ENCODE results near the gene ARID1A. TPM values are rescaled to one million over a fixed set of nuclear protein-coding genes. Genes with fewer than 3 reads are reported as not detected.

The ARID1A gene
- total RNA-seq, 1 experiment from 2014 or later: 120 TPM

GRCh38 chr1:26717017-26717491 lies 21.2 kb downstream of the ARID1A start:
- Histone ChIP-seq H3K36me3 (ENCODE audit: insufficient read depth, low read length, poor library complexity, severe bottlenecking) (peaks cover 4% of the 10 kb centered on the region), H3K4me3 (ENCODE audit: low read depth, low read length, poor library complexity, severe bottlenecking) (no peak overlapping the region), H3K4me1 (ENCODE audit: insufficient read depth, low read length, poor library complexity, severe bottlenecking) (peaks cover 18% of the 10 kb centered on the region), H3K27ac (ENCODE audit: low read depth, low read length, poor library complexity, severe bottlenecking) (peak overlapping the region; percentile 51), H3K9me3 (ENCODE audit: low read depth, low read length, poor library complexity, severe bottlenecking) (no peaks in the 10 kb centered on the region), H3K27me3 (replicated peaks; ENCODE audit: insufficient read depth, low read depth, low read length, poor library complexity) (no peaks in the 10 kb centered on the region)
- ChIA-PET CTCF (no interaction called here), POLR2A (ENCODE audit: low non-redundant PET) (no interaction called here)
- TF ChIP-seq EZH2 (IDR thresholded peaks at IDR 0.05; ENCODE audit: borderline replicate concordance, low read depth, low read length, poor library complexity, severe bottlenecking) (no peak), CTCF (conservative IDR thresholded peaks at IDR 0.05; ENCODE audit: low read depth, low read length) (no peak)
- intact Hi-C loops (cut with micrococcal nuclease; ENCODE audit: unreplicated experiment): no loop called here
- no peak for DNase-seq (ENCODE audit: low spot score)
- BruUV-seq (replicated peaks): no TSS peak

- Histone ChIP-seq H3K4me3 (ENCODE audit: low read depth, low read length, poor library complexity, severe bottlenecking) (no peak overlapping the region), H3K27ac (ENCODE audit: low read depth, low read length, poor library complexity, severe bottlenecking) (no peak overlapping the region), H3K36me3 (ENCODE audit: insufficient read depth, low read length, poor library complexity, severe bottlenecking) (no peaks in the 10 kb centered on the region), H3K4me1 (ENCODE audit: insufficient read depth, low read length, poor library complexity, severe bottlenecking) (peaks cover 36% of the 10 kb centered on the region), H3K9me3 (ENCODE audit: low read depth, low read length, poor library complexity, severe bottlenecking) (no peaks in the 10 kb centered on the region), H3K27me3 (replicated peaks; ENCODE audit: insufficient read depth, low read depth, low read length, poor library complexity) (no peaks in the 10 kb centered on the region)
- intact Hi-C loops (cut with micrococcal nuclease; ENCODE audit: unreplicated experiment): no loop called here
- no peak for DNase-seq (ENCODE audit: low spot score)
- TF ChIP-seq EZH2 (IDR thresholded peaks at IDR 0.05; ENCODE audit: borderline replicate concordance, low read depth, low read length, poor library complexity, severe bottlenecking) (no peak), CTCF (conservative IDR thresholded peaks at IDR 0.05; ENCODE audit: low read depth, low read length) (no peak)
- POLR2A ChIA-PET (ENCODE audit: low non-redundant PET): interaction anchor here (1.1 kb wide), 1 partner anchor 26 kb away, joined by 3 read pairs; no protein-coding TSS in a partner anchor
- CTCF ChIA-PET: no interaction called here
- no TSS peak for BruUV-seq (replicated peaks)
Observed at GRCh38 chr1:26719205-26719604, 23.4 kb downstream of the ARID1A start.

- Histone ChIP-seq H3K27ac (ENCODE audit: low read depth, low read length, poor library complexity, severe bottlenecking) (peak overlapping the region; percentile 70), H3K9me3 (ENCODE audit: low read depth, low read length, poor library complexity, severe bottlenecking) (no peaks in the 10 kb centered on the region), H3K36me3 (ENCODE audit: insufficient read depth, low read length, poor library complexity, severe bottlenecking) (no peaks in the 10 kb centered on the region), H3K27me3 (replicated peaks; ENCODE audit: insufficient read depth, low read depth, low read length, poor library complexity) (no peaks in the 10 kb centered on the region), H3K4me1 (ENCODE audit: insufficient read depth, low read length, poor library complexity, severe bottlenecking) (peaks cover 49% of the 10 kb centered on the region), H3K4me3 (ENCODE audit: low read depth, low read length, poor library complexity, severe bottlenecking) (no peak overlapping the region)
- ChIA-PET POLR2A (ENCODE audit: low non-redundant PET) (no interaction called here), CTCF (no interaction called here)
- no peak for TF ChIP-seq EZH2 (IDR thresholded peaks at IDR 0.05; ENCODE audit: borderline replicate concordance, low read depth, low read length, poor library complexity, severe bottlenecking)
- TF ChIP-seq CTCF (conservative IDR thresholded peaks at IDR 0.05; ENCODE audit: low read depth, low read length): no peak
- no TSS peak for BruUV-seq (replicated peaks)
- intact Hi-C loops (cut with micrococcal nuclease; ENCODE audit: unreplicated experiment): no loop called here
- DNase-seq (ENCODE audit: low spot score): no peak
Observed at GRCh38 chr1:26721669-26722355, 26.0 kb downstream of the ARID1A start.

All from A673 (cell line).